Stimulated activated CD8-positive, alpha-beta memory T cell treated with anti-CD3 and anti-CD28 coated beads, Interleukin-15, amount 100 ng/mL, for 48 hours (primary cell): ENCODE data around the gene EHD4.

Experiments used
- DNase-seq, 2 donors: peaks; one replicate each; pipeline ENCODE4 v3.0.0-alpha.2; 2020; ENCODE audit warnings: low read depth in 2 of 2

EHD4 gene

GRCh38 chr15:41860049-41860828 lies 112.1 kb downstream of the EHD4 start:
- no peak for DNase-seq

DNA sequence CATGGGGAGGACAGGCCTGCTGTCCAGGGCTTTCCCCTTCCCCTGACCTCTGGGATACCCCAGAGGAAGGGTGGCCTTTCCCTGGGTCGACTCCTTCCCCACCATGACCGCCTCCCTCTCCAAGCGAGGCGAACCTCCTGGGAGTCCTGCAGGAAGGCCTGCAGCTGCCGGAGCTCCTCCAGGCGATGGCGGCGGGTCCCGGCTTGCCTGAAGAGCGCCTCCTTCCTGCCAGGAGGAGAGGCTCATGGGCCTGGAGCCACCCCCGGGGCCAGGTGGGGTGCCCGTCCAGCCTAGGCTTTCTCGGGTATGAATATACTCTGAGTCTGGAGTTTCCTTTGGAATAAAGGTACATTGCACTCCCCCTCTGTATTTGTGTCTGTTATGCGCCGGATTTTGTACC lies 113.6 kb downstream of the EHD4 start:
- DNase-seq = no peak

GRCh38 chr15:41857316-41857715 lies 115.0 kb downstream of the EHD4 start:
- DNase-seq = no peak

- DNase-seq = no peak
These were observed 115.6 kb downstream of the EHD4 start for GRCh38 chr15:41856716-41857115.

DNA sequence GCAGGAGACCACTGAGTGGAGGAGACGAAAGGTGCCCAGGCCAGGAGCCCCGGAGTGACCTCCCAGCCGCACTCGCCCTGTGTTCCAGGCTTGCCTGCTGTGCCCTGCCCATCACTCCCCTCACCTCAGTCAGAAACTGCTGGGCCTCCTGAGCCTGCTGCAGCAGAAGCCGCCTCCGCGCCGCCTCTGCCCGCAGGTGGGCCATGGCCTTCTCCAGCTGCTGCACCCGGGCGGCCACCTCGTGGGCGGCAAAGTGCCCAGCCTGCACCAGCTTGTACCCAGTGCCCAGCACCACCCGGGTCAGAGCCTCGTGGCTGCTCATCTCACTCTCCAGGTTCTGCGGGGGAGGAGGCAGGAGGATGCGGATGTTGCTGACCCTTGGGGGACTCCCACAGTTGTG lies 116.1 kb downstream of the EHD4 start:
- no peak for DNase-seq

DNA sequence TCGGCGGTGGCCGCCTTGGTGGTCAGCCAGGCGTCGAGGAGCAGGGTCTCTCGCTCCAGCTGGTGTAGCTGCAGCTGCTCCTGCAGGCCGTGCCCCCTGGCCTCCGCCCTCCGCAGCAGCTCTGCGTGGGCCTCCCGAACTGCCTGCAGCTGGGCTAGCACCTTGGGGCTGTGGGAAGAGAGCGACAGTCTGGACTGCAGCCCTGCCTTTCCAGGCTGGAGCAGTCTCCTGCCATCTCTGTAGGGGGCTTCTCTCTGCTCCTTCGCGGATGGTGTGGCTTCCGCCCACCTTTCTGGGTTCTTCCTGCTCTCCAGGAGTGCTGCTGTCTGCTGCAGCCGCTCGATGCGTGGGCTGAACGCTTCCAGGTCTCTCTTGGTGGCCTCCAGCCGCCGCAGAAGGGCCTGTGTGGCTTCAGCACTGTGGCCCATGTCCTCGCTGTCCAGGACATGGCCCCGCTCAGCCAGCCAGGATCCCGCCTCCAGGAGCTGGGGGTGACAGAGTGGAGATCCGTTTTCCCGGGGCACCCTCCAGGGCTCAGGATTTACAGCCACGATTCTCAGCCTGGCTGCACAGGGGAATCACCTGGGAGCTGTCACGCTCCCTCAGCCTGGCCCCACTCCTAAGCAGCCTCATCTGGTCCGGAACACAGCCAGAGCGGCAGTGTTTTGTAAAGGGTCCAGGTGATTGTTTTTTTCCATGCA lies 116.9 kb downstream of the EHD4 start:
- no peak for DNase-seq

GRCh38 chr15:41854443-41854842 lies 117.9 kb downstream of the EHD4 start:
- no peak for DNase-seq

GRCh38 chr15:41853831-41854230 lies 118.5 kb downstream of the EHD4 start:
- DNase-seq = no peak

- no peak for DNase-seq
These were observed 119.4 kb downstream of the EHD4 start for GRCh38 chr15:41852736-41853590.

DNA sequence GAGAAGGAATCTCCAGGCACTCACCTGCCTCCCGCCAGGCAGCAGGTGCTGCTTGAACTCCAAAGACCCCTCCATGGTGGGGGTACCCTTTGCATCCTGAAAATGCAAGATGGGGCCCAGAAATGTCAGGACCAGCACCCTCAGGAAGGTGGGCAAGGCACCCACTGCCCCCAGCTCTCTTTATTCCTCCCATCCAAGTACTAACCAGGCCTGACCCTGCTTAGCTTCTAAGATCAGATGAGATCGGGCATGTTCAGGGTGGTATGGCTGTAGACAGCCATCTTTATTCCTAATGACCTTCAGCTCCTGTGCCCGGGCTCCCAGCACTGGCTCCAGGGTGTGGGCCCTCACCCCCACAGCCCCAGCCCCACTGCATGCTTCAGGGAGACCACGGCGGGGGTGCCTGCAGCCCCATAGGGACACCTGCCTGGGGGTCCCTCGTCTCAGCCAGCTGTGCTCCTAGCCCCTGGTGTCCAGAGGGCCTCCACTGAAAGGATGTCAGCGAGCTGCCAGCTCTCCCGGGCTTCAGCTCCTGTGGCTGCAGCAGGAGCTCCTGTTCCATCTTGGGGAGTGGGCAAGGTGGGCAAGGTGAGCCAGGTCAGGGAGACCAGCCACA lies 120.5 kb downstream of the EHD4 start:
- no peak for DNase-seq

- no peak for DNase-seq
These were observed 121.2 kb downstream of the EHD4 start for GRCh38 chr15:41851167-41851523.

DNA sequence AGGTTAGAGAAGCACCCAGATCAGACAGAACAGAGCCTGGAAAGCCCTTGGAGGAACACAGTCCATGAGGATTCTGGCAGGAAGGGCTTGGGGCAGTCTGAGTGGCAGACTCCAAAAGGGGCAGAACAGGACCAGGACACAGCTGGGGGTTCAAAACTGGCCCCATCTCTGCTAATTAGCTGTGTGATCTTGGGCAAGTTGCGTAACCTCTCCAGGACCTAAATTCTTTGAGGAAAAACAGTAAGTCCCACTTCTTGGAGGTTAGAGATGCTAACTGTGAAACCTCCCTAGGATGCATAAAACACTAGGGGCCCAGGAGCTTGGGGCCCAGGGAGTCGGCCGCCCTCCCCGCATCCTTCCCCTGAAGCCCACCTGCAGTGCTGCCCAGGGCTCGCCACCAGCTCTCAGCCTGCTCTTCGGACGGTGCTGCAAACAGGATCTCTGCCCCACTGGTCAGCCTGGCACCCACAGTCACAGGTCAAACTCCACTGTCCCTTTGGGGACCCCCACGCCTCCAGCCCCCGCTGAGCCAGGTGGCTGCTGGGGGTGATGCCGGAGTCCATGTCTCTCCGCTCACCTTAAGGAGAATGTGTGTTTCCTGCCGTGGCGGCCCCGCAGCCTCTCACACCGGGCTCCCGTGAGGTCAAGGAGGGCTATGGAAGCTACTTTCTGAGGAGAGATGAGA lies 121.7 kb downstream of the EHD4 start:
- no peak for DNase-seq

DNA sequence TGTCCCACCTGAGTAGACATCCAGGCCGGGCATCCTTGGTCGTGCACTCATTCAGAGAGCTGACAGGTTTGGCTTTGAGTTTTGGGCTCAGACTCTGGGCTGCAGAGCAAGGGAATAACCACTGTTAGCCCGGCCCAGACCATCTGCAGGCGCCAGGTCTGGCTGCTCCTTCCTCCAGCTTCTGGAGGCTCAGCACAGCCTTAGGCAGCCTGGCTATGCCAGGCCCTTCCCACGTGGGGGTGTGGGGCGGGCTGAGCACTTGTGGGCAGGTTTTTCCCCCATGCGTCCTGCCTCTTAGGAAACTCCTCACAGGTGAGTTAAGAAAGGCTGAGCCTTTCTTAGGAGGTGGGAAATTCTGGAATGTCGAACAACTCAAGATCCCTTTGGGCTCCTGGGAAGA lies 122.5 kb downstream of the EHD4 start:
- no peak for DNase-seq

GRCh38 chr15:41849204-41849603 lies 123.2 kb downstream of the EHD4 start:
- DNase-seq = no peak

DNA sequence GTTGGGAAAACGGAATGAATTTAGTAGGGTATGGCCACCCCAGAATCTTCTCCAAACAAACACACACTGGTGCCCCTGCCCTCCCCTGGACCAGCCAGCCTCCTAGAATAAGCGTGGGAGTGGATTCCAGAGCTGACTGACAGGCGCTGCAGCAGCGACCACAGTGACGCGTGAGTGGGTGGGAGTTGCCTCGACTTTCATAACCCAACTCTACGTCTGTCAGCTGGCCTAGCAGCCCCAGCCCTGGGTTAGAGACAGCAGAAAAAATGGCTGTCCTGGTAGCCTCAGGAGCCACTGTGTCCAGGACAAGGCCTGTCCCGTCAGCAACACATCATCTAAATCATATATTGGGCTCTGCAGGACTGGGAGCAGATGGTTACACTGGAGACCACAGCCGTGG lies 123.7 kb downstream of the EHD4 start:
- peak; percentile 51 to 55 for DNase-seq

DNA sequence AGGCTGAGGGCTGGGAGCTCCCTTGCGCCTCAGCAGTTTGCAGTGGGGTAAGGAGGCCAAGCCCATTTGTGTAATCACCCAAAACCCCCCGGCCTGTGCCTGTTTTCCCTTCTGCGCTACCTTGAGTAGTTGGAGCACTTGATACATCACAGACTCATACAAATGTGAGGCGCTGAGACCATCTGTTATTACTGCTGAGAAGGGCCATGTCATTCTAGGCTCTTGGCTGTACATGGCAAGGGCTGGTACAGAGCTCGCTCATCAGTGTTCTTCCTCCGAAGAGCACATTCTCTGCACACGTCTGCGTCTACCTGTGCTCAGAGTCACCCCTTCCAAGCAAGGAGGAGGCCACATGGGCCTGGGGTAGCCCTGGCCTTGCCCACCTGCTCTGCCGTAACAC lies 124.4 kb downstream of the EHD4 start:
- DNase-seq = no peak

DNA sequence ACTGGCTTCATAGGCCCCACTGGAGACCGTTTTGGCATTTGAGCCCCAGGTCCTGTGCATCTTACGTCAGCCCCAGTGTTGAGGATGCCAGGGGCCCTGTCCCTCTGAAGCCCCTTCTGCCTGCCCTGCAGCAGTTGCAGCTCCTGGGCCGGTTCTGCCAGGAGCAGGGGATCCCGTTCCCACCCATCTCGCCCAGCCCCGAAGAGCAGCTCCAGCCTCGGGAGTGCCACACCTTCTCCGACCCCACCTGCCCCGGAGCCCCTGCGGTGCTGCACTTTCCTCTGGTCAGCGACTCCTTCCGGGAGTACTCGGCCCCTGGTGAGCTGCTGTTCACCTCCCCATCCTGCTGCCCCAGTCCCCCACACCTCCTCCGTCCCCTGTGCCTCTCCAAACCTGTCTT lies 125.2 kb downstream of the EHD4 start:
- DNase-seq = no peak
